ENCODE results near the gene MS4A13.

DNA sequence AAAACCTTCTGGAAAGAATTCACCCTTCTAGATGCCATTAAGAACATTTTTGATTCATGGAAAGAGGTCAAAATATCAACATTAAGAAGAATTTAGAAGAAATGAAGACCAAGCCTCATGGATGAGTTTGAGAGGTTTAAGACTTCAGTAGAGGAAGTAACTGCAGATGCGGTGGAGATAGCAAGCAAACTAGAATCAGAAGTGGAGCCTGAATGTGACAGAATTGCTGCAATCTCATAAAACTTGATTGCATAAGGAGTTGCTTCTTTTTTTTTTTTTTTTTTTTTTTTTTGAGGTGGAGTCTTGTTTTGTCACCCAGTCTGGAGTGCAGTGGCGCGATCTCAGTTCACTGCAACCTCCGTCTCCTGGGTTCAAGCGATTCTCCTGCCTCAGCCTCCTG is 51.6 kb downstream of the MS4A13 start:
- TF ChIP-seq POLR2A (IDR thresholded peaks at IDR 0.05): no peak
- TF ChIP-seq, protein P1, sequence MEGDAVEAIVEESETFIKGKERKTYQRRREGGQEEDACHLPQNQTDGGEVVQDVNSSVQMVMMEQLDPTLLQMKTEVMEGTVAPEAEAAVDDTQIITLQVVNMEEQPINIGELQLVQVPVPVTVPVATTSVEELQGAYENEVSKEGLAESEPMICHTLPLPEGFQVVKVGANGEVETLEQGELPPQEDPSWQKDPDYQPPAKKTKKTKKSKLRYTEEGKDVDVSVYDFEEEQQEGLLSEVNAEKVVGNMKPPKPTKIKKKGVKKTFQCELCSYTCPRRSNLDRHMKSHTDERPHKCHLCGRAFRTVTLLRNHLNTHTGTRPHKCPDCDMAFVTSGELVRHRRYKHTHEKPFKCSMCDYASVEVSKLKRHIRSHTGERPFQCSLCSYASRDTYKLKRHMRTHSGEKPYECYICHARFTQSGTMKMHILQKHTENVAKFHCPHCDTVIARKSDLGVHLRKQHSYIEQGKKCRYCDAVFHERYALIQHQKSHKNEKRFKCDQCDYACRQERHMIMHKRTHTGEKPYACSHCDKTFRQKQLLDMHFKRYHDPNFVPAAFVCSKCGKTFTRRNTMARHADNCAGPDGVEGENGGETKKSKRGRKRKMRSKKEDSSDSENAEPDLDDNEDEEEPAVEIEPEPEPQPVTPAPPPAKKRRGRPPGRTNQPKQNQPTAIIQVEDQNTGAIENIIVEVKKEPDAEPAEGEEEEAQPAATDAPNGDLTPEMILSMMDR (IDR thresholded peaks at IDR 0.05): no peak

Data from Peyer's patch (tissue), 4 donors.